ENCODE data around the gene PAM. TPM values are rescaled to one million over a fixed set of nuclear protein-coding genes. Genes with fewer than 3 reads are reported as not detected.

Gene PAM
- total RNA-seq, 1 experiment from 2014 or later, result 60.3 TPM

DNA sequence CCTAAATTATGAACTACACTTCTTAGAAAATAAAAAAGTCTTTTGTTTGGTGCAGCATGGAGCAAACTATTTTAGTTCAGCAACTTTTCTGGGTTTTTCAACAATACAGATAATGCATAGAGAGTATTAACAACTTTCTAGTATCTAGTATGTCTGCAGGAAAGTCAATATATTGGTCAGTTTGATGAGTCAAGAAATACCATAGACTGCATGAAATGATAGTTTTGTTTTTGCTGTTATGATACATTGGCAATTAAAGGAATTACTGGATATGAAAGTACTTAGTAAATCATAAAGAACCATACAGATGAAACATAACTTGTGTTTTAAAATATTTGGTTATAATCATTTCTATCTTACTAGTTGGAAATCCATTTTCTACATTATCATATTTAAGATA is 191.3 kb downstream of the PAM start:
- Mint-ChIP-seq H3K27ac (ENCODE audit: low read depth, unreplicated experiment) (no peak overlapping the region), H3K4me3 (ENCODE audit: unreplicated experiment) (no peak overlapping the region)

DNA sequence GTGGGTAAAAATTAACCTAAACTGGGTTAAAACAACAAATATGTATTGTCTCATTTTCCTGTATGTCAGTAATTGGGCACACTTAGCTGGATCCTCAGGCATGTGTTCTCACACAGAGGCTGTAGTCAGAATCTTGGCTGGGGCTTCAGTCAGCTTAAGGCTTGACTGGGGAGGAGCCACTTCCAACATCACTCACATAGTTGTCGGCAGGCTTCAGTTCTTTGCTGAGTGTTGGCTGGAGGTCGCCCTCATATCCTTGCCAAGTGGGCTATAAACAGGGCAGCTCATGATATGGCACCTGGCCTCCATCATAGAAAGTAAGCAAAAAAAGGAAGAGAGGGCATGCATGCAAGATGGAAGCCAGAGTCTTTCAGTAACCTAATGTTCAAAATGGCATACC is 191.9 kb downstream of the PAM start:
- POLR2A ChIA-PET, result no interaction called here
- Mint-ChIP-seq H3K9me3 (ENCODE audit: unreplicated experiment) (no peaks in the 10 kb centered on the region), H3K36me3 (ENCODE audit: insufficient read depth, unreplicated experiment) (peaks cover 7% of the 10 kb centered on the region), H3K27me3 (ENCODE audit: insufficient read depth, unreplicated experiment) (no peaks in the 10 kb centered on the region), H3K4me1 (ENCODE audit: insufficient read depth, unreplicated experiment) (no peaks in the 10 kb centered on the region), H3K27ac (ENCODE audit: low read depth, unreplicated experiment) (no peak overlapping the region), H3K4me3 (ENCODE audit: unreplicated experiment) (no peak overlapping the region)
- TF ChIP-seq, protein P1, sequence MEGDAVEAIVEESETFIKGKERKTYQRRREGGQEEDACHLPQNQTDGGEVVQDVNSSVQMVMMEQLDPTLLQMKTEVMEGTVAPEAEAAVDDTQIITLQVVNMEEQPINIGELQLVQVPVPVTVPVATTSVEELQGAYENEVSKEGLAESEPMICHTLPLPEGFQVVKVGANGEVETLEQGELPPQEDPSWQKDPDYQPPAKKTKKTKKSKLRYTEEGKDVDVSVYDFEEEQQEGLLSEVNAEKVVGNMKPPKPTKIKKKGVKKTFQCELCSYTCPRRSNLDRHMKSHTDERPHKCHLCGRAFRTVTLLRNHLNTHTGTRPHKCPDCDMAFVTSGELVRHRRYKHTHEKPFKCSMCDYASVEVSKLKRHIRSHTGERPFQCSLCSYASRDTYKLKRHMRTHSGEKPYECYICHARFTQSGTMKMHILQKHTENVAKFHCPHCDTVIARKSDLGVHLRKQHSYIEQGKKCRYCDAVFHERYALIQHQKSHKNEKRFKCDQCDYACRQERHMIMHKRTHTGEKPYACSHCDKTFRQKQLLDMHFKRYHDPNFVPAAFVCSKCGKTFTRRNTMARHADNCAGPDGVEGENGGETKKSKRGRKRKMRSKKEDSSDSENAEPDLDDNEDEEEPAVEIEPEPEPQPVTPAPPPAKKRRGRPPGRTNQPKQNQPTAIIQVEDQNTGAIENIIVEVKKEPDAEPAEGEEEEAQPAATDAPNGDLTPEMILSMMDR (IDR thresholded peaks at IDR 0.05; ENCODE audit: unreplicated experiment), result no peak
- CTCF ChIA-PET, result no interaction called here
- intact Hi-C loops (cut with micrococcal nuclease), result no loop called here
- no TSS peak for BruUV-seq (replicated peaks)
- DNase-seq (ENCODE audit: unreplicated experiment), result no peak

More for the DNA sequence above, 191.3 kb downstream of the PAM start:
- POLR2A ChIA-PET, result no interaction called here
- no TSS peak for BruUV-seq (replicated peaks)
- DNase-seq (ENCODE audit: unreplicated experiment), result no peak
- H3K4me1 Mint-ChIP-seq (ENCODE audit: insufficient read depth, unreplicated experiment), result no peaks in the 10 kb centered on the region
- H3K9me3 Mint-ChIP-seq (ENCODE audit: unreplicated experiment), result no peaks in the 10 kb centered on the region
- CTCF ChIA-PET, result no interaction called here
- H3K27me3 Mint-ChIP-seq (ENCODE audit: insufficient read depth, unreplicated experiment), result no peaks in the 10 kb centered on the region
- peaks cover 7% of the 10 kb centered on the region for H3K36me3 Mint-ChIP-seq (ENCODE audit: insufficient read depth, unreplicated experiment)
- TF ChIP-seq, protein P1 (IDR thresholded peaks at IDR 0.05; ENCODE audit: unreplicated experiment), result no peak
- intact Hi-C loops (cut with micrococcal nuclease), result no loop called here

DNA sequence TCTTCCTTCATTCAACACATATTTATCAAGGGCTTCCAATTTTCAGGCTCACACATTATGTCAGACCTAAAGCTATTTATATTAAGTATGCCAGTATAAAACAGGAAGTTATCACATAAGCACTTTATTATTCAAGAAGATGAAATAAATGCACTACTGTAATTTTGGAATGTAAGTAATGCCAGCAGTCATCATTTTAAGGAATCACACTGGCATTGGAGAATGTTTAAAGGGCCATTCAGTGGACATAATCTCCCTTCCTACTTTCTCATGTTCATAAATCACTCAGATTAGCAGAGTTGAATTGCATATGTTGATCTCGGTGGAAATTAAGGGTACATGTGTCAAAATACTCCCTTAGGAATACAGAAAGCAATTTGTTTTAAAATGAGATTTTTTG is 200.4 kb downstream of the PAM start:
- ChIA-PET CTCF (interaction anchor here (1.0 kb wide), 1 partner anchor 408 kb away, joined by 5 read pairs; no protein-coding TSS in a partner anchor), POLR2A (no interaction called here)
- H3K36me3 Mint-ChIP-seq (ENCODE audit: insufficient read depth, unreplicated experiment), result peaks cover 12% of the 10 kb centered on the region
- TF ChIP-seq, protein P1 (IDR thresholded peaks at IDR 0.05; ENCODE audit: unreplicated experiment), result no peak
- H3K9me3 Mint-ChIP-seq (ENCODE audit: unreplicated experiment), result no peaks in the 10 kb centered on the region
- H3K27ac Mint-ChIP-seq (ENCODE audit: low read depth, unreplicated experiment), result no peak overlapping the region
- BruUV-seq (replicated peaks), result no TSS peak
- H3K27me3 Mint-ChIP-seq (ENCODE audit: insufficient read depth, unreplicated experiment), result no peaks in the 10 kb centered on the region
- DNase-seq (ENCODE audit: unreplicated experiment), result no peak
- H3K4me1 Mint-ChIP-seq (ENCODE audit: insufficient read depth, unreplicated experiment), result peaks cover 13% of the 10 kb centered on the region
- intact Hi-C loops (cut with micrococcal nuclease), result no loop called here
- H3K4me3 Mint-ChIP-seq (ENCODE audit: unreplicated experiment), result no peak overlapping the region

DNA sequence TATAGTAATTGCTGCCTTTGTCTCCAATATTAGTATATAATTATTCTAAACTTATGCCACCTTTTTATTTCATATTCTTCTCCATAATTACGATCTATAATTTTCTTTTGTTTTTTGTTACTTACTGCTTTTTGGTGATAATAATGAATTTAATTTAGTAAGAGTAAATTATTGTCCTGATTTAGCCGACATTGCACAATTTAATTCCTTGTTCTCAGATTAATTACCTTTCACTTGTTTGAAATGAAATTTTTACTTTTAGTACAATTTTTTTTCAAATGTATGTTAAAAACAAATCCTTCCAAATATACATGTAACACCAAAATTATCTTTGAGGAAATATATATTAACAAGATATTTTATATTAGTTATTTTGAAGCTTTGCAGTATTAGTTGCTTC is 201.5 kb downstream of the PAM start:
- Mint-ChIP-seq H3K4me1 (ENCODE audit: insufficient read depth, unreplicated experiment) (peaks cover 13% of the 10 kb centered on the region), H3K4me3 (ENCODE audit: unreplicated experiment) (no peak overlapping the region), H3K27ac (ENCODE audit: low read depth, unreplicated experiment) (no peak overlapping the region), H3K27me3 (ENCODE audit: insufficient read depth, unreplicated experiment) (no peaks in the 10 kb centered on the region), H3K36me3 (ENCODE audit: insufficient read depth, unreplicated experiment) (peaks cover 14% of the 10 kb centered on the region), H3K9me3 (ENCODE audit: unreplicated experiment) (no peaks in the 10 kb centered on the region)
- DNase-seq (ENCODE audit: unreplicated experiment), result no peak
- CTCF ChIA-PET, result interaction anchor here (0.5 to 0.7 kb wide), 3 partner anchors 52 to 370 kb away, joined by 3 read pairs; no protein-coding TSS in a partner anchor
- intact Hi-C loops (cut with micrococcal nuclease), result no loop called here
- no TSS peak for BruUV-seq (replicated peaks)
- POLR2A ChIA-PET, result no interaction called here
- TF ChIP-seq, protein P1 (IDR thresholded peaks at IDR 0.05; ENCODE audit: unreplicated experiment), result no peak
